ENCODE data around the gene SKA1. TPM values are rescaled to one million over a fixed set of nuclear protein-coding genes. Genes with fewer than 3 reads are reported as not detected.
A peak's percentile ranks its signal among the peaks of the same experiment; 100 is the strongest.

Gene SKA1, protein sequence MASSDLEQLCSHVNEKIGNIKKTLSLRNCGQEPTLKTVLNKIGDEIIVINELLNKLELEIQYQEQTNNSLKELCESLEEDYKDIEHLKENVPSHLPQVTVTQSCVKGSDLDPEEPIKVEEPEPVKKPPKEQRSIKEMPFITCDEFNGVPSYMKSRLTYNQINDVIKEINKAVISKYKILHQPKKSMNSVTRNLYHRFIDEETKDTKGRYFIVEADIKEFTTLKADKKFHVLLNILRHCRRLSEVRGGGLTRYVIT
- 3.7 to 4.7 TPM (median 4.3 TPM) in 3 replicates for total RNA-seq
- long read RNA-seq, partial matches to known transcripts = 0 of 2 reads
- long read RNA-seq, other reads (novel, unspliced or antisense) = 0 of 2 reads

DNA sequence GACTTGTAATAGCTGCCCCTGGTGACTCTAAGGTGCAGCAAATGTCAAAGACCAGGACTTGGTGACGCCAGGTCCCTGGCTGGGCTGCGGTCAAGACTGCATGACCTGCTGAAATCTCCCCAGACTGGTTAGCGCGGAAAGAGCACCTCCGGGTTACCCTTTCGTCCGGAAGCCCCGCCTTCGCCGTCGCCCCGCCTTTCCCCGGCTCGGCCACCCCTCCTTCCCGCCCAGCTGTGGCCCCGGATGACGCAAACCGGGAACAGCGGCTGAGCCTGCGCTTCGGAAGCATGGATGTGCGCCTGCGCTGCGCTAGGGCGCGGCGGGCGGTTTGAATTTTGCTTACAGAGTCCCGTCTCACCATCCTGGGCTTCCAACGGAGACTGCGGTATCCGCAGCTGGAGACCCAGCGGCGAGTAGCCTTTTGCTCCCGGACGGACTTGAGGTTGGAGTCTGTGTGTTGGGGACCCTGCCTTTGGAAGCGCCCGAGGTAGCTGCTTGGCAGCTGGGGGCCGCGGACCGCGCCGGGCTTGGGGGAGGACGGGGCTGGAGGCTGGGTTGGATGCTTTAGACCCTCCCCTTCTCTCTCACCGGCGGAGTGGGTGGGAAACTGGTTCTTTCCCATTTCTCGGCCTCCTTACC lies at the start of gene SKA1:
TSS of gene SKA1 (plus strand) at position 294 of the 639 bp plus-strand sequence. CDS start 785 bp downstream, outside the sequence.
- no peak for DNase-seq (ENCODE audit: low spot score)
- H3K9me3 Mint-ChIP-seq (ENCODE audit: low read depth) = peaks cover 11% of the 10 kb centered on the region
- H3K36me3 Mint-ChIP-seq (ENCODE audit: low read depth) = peaks cover 2% of the 10 kb centered on the region
- peak within 1 kb of the TSS; percentile 76 for H3K4me3 Mint-ChIP-seq (ENCODE audit: unreplicated experiment)
- H3K27ac Mint-ChIP-seq (ENCODE audit: unreplicated experiment) = peak within 1 kb of the TSS; percentile 59
- H3K4me1 Mint-ChIP-seq (ENCODE audit: low read depth) = peaks cover 16% of the 10 kb centered on the region
- TF ChIP-seq, protein P1, sequence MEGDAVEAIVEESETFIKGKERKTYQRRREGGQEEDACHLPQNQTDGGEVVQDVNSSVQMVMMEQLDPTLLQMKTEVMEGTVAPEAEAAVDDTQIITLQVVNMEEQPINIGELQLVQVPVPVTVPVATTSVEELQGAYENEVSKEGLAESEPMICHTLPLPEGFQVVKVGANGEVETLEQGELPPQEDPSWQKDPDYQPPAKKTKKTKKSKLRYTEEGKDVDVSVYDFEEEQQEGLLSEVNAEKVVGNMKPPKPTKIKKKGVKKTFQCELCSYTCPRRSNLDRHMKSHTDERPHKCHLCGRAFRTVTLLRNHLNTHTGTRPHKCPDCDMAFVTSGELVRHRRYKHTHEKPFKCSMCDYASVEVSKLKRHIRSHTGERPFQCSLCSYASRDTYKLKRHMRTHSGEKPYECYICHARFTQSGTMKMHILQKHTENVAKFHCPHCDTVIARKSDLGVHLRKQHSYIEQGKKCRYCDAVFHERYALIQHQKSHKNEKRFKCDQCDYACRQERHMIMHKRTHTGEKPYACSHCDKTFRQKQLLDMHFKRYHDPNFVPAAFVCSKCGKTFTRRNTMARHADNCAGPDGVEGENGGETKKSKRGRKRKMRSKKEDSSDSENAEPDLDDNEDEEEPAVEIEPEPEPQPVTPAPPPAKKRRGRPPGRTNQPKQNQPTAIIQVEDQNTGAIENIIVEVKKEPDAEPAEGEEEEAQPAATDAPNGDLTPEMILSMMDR (IDR thresholded peaks at IDR 0.05) = no peak
- no peaks in the 10 kb centered on the region for H3K27me3 Mint-ChIP-seq (ENCODE audit: low read depth)

DNA sequence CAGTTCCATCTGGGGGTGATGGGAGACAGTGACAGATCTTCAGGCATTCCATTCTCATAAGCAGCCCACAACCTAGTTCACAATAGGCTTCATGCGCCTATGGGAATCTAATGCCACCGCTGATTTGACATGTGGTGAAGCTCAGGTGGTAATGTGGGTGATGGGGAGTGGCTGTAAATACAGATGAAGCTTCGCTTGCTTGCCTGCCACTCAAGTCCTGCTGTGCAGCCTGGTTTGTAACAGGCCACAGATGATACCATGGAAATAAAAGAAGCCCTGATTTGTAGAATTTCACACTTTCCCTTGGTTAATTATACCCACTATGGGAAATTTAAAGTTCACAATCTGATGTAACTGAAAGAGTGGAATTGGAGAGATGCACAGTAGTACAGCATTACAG lies 46.9 kb upstream of the SKA1 start:
- DNase-seq (ENCODE audit: low spot score) = no peak
- Mint-ChIP-seq H3K9me3 (ENCODE audit: low read depth) (peaks cover 9% of the 10 kb centered on the region), H3K27ac (ENCODE audit: unreplicated experiment) (no peak overlapping the region), H3K36me3 (ENCODE audit: low read depth) (no peaks in the 10 kb centered on the region), H3K4me1 (ENCODE audit: low read depth) (no peaks in the 10 kb centered on the region), H3K27me3 (ENCODE audit: low read depth) (peaks cover 25% of the 10 kb centered on the region), H3K4me3 (ENCODE audit: unreplicated experiment) (no peak overlapping the region)
- TF ChIP-seq, protein P1 (IDR thresholded peaks at IDR 0.05) = no peak

DNA sequence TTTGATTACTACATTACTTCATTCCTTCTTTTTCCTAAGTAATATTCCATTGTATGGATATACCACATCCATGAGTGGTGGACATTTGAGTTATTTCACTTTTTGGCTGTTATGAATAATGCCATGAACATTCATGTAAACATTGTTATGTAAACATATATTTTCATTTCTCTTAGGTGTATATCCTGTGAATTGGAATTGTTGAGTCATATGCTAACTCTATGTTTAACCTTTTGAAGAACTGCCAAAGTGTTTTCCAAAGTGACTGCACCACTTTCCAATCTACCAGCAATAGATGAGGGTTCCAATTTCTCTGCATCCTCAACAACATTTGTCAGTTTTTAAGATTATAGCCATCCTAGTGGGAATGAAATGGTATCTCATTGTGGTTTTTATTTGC lies 44.7 kb upstream of the SKA1 start:
- H3K9me3 Mint-ChIP-seq (ENCODE audit: low read depth) = peaks cover 9% of the 10 kb centered on the region
- no peaks in the 10 kb centered on the region for H3K36me3 Mint-ChIP-seq (ENCODE audit: low read depth)
- no peak for DNase-seq (ENCODE audit: low spot score)
- H3K4me1 Mint-ChIP-seq (ENCODE audit: low read depth) = no peaks in the 10 kb centered on the region
- TF ChIP-seq, protein P1 (IDR thresholded peaks at IDR 0.05) = no peak
- no peak overlapping the region for H3K4me3 Mint-ChIP-seq (ENCODE audit: unreplicated experiment)
- no peak overlapping the region for H3K27ac Mint-ChIP-seq (ENCODE audit: unreplicated experiment)
- H3K27me3 Mint-ChIP-seq (ENCODE audit: low read depth) = peaks cover 20% of the 10 kb centered on the region

DNA sequence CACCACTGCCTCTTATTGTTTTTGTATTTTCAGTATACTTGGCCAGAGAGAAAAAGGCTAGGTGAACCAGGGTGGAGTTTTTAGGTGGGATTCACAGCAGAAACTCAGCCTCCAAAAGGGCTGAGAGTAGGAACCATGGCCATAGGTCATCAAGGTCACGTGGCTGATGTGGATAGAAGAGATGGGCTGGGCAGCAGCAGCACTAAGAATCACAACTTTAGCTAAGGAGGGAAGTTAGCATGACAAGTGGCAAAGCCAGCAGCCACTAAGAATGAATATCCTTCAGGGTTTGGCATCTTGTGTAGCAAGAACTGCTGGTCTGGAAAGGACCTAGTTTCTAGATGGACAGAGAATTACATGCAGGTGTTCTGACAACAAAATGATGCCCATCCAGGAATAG lies 43.2 kb upstream of the SKA1 start:
- Mint-ChIP-seq H3K4me3 (ENCODE audit: unreplicated experiment) (no peak overlapping the region), H3K36me3 (ENCODE audit: low read depth) (no peaks in the 10 kb centered on the region), H3K27ac (ENCODE audit: unreplicated experiment) (no peak overlapping the region), H3K4me1 (ENCODE audit: low read depth) (no peaks in the 10 kb centered on the region), H3K27me3 (ENCODE audit: low read depth) (peaks cover 22% of the 10 kb centered on the region), H3K9me3 (ENCODE audit: low read depth) (peaks cover 9% of the 10 kb centered on the region)
- TF ChIP-seq, protein P1 (IDR thresholded peaks at IDR 0.05) = no peak
- DNase-seq (ENCODE audit: low spot score) = no peak

DNA sequence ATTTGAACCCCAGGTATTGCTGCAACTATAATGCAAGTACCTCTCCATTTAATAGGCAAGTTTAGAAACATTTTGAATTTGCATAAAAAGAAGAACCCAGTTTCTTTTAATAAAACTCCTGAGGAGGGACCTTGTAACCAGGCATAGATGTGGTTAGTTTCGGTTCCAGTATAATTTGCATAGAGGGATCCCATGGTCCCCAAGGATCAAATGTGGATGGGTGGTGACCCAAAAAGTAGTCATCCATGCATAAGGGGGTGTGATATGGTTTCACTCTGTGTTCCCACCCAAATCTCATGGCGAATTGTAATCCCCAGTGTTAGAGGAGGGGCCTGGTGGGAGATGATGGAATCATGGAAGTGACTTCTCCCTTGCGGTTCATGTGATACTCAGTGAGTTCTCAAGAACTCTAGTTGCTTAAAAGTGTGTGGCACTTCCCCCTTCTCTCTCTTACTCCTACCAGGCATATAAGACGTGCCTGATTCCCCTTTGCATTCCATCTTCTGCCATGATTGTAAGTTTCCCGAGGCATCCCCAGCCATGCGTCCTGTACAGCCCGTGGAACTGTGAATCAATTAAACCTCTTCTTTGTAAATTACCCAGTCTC lies 40.2 kb upstream of the SKA1 start:
- Mint-ChIP-seq H3K27ac (ENCODE audit: unreplicated experiment) (no peak overlapping the region), H3K4me1 (ENCODE audit: low read depth) (no peaks in the 10 kb centered on the region), H3K9me3 (ENCODE audit: low read depth) (peaks cover 9% of the 10 kb centered on the region), H3K36me3 (ENCODE audit: low read depth) (no peaks in the 10 kb centered on the region), H3K4me3 (ENCODE audit: unreplicated experiment) (no peak overlapping the region), H3K27me3 (ENCODE audit: low read depth) (peaks cover 27% of the 10 kb centered on the region)
- DNase-seq (ENCODE audit: low spot score) = no peak
- TF ChIP-seq, protein P1 (IDR thresholded peaks at IDR 0.05) = no peak
